Hepatocyte (in vitro differentiated cells): ENCODE data around the gene GALNTL6.

Experiments
- CTCF ChIP-seq: fragments of 200-600 bp; sonication (generic); IDR thresholded peaks from 2 replicates; pipeline ENCODE4 v1.5.1; 2016; ENCODE audit warnings: antibody characterized with exemption, mild to moderate bottlenecking; ENCODE audit not compliant: poor library complexity
- EZH2phosphoT487 ChIP-seq: fragments of 200-600 bp; sonication (generic); IDR thresholded peaks from one replicate; pipeline ENCODE4 v1.6.1; 2018; ENCODE audit warnings: antibody characterized with exemption, mild to moderate bottlenecking, low read depth, moderate library complexity; ENCODE audit not compliant: unreplicated experiment, severe bottlenecking

GRCh38 chr4:172348426-172348825, 535.2 kb downstream of the GALNTL6 start:
- no peak for TF ChIP-seq CTCF
- TF ChIP-seq EZH2phosphoT487 = no peak
